Upper lobe of left lung (tissue), 4 donors: ENCODE results near the gene TLR9.

ENCODE experiments used
- EP300 ChIP-seq, 4 donors: sonication (generic); formaldehyde crosslinking; IDR thresholded peaks; one replicate each; pipeline ENCODE4 v1.5.1; 2017; ENCODE audit warnings: antibody characterized with exemption in 4 of 4, control low read depth in 2 of 4
- POLR2A ChIP-seq, 4 donors: fragments of 450-650 bp; IDR thresholded peaks; one replicate each; pipeline ENCODE4 v1.5.1; 2016 to 2017; ENCODE audit warnings: antibody characterized with exemption in 4 of 4, mild to moderate bottlenecking in 2 of 4
- POLR2AphosphoS5 ChIP-seq, 2 donors: sonication (generic); formaldehyde crosslinking; IDR thresholded peaks; one replicate each; pipeline ENCODE4 v1.5.1; 2017; ENCODE audit warnings: antibody characterized with exemption in 2 of 2
- TF ChIP-seq, protein P1 (sequence below), 6 experiments: fragments of 450-650 bp in 4 of 6; fragments of 200-600 bp in 2 of 6; sonication (generic) in 2 of 6; IDR thresholded peaks; one replicate each; pipeline ENCODE4 v1.5.1; 2016 to 2019; ENCODE audit warnings: antibody characterized with exemption in 6 of 6

DNA sequence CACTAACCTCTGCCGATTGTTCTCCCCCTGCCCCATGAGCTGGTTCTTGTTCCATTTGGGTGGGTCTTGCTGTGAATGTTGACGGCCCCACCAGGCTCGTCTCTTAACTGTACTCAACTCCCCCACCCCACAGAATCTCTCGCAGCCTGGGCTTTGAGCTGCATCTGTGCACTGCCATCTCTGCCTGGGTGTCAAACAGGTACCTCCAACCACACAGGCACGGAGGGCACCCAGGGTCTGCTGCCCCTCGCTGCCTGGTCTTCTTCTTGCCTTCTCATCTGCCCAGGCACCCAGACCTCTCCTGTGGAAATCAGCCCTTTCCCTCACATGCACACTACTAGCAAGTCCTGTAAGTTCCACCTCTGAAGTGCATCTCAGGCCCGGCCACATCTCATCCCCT is 10.1 kb downstream of the TLR9 start:
- no peak for TF ChIP-seq POLR2AphosphoS5 (IDR thresholded peaks at IDR 0.05)
- TF ChIP-seq, protein P1, sequence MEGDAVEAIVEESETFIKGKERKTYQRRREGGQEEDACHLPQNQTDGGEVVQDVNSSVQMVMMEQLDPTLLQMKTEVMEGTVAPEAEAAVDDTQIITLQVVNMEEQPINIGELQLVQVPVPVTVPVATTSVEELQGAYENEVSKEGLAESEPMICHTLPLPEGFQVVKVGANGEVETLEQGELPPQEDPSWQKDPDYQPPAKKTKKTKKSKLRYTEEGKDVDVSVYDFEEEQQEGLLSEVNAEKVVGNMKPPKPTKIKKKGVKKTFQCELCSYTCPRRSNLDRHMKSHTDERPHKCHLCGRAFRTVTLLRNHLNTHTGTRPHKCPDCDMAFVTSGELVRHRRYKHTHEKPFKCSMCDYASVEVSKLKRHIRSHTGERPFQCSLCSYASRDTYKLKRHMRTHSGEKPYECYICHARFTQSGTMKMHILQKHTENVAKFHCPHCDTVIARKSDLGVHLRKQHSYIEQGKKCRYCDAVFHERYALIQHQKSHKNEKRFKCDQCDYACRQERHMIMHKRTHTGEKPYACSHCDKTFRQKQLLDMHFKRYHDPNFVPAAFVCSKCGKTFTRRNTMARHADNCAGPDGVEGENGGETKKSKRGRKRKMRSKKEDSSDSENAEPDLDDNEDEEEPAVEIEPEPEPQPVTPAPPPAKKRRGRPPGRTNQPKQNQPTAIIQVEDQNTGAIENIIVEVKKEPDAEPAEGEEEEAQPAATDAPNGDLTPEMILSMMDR (IDR thresholded peaks at IDR 0.05) = no peak
- TF ChIP-seq POLR2A (IDR thresholded peaks at IDR 0.05) = no peak
- TF ChIP-seq EP300 (IDR thresholded peaks at IDR 0.05) = no peak
